Hepatocyte (in vitro differentiated cells): Measurements from ENCODE around the gene CAP2. TPM values are rescaled to one million over a fixed set of nuclear protein-coding genes. Genes with fewer than 3 reads are reported as not detected.

Experiments
- DNase-seq: peaks from one replicate; pipeline ENCODE4 v3.0.0-alpha.2; 2016; ENCODE audit warnings: low spot score
- H2AFZ ChIP-seq: fragments of 200-600 bp; sonication (generic); 2 replicates; pipeline ENCODE4 v1.6.0; 2016; ENCODE audit warnings: antibody characterized with exemption, mild to moderate bottlenecking
- H3K27ac ChIP-seq: fragments of 200-600 bp; sonication (generic); 2 replicates; pipeline ENCODE4 v1.5.1; 2016; ENCODE audit warnings: mild to moderate bottlenecking
- H3K27me3 ChIP-seq: fragments of 200-600 bp; sonication (generic); 2 replicates; pipeline ENCODE4 v1.6.1; 2016
- H3K36me3 ChIP-seq: fragments of 200-600 bp; sonication (generic); replicated peaks from 2 replicates; pipeline ENCODE4 v1.5.1; 2016; ENCODE audit warnings: low read depth; ENCODE audit not compliant: insufficient read depth
- H3K4me1 ChIP-seq: fragments of 200-600 bp; sonication (generic); 2 replicates; pipeline ENCODE4 v1.5.1; 2016; ENCODE audit warnings: mild to moderate bottlenecking, moderate library complexity; ENCODE audit not compliant: insufficient read depth
- H3K4me2 ChIP-seq: fragments of 200-600 bp; sonication (generic); 2 replicates; pipeline ENCODE4 v1.6.0; 2016
- H3K4me3 ChIP-seq: fragments of 200-600 bp; sonication (generic); 2 replicates; pipeline ENCODE4 v1.5.1; 2016; ENCODE audit warnings: mild to moderate bottlenecking
- H3K79me2 ChIP-seq: fragments of 200-600 bp; sonication (generic); 2 replicates; pipeline ENCODE4 v1.6.0; 2017; ENCODE audit warnings: mild to moderate bottlenecking
- H3K9me2 ChIP-seq: fragments of 200-600 bp; sonication (generic); replicated peaks from 2 replicates; pipeline ENCODE4 v1.6.0; 2017; ENCODE audit warnings: mild to moderate bottlenecking; ENCODE audit not compliant: insufficient read depth
- H3K9me3 ChIP-seq: fragments of 200-600 bp; sonication (generic); 2 replicates; pipeline ENCODE4 v1.5.1; 2016; ENCODE audit warnings: low read depth, mild to moderate bottlenecking
- H4K20me1 ChIP-seq: fragments of 200-600 bp; sonication (generic); 2 replicates; pipeline ENCODE4 v1.6.0; 2016; ENCODE audit warnings: mild to moderate bottlenecking; ENCODE audit not compliant: insufficient read depth, poor library complexity, severe bottlenecking
- EZH2 ChIP-seq: fragments of 200-600 bp; sonication (generic); IDR thresholded peaks from 2 replicates; pipeline ENCODE4 v1.6.1; 2016; ENCODE audit warnings: antibody characterized with exemption, mild to moderate bottlenecking, borderline replicate concordance
- EZH2phosphoT487 ChIP-seq: fragments of 200-600 bp; sonication (generic); IDR thresholded peaks from one replicate; pipeline ENCODE4 v1.6.1; 2018; ENCODE audit warnings: antibody characterized with exemption, mild to moderate bottlenecking, low read depth, moderate library complexity; ENCODE audit not compliant: unreplicated experiment, severe bottlenecking
- WGBS: methylation state at CpG from one replicate; pipeline ENCODE4 v1.1.6; 2016; ENCODE audit warnings: low lambda C conversion rate; ENCODE audit errors: missing lambda C conversion rate; 5-methylcytosine and 5-hydroxymethylcytosine counted together
- polyA plus RNA-seq: library from polyadenylated mRNA; unstranded; fragments of >200 nt; fragmentation: Nextera tagmentation; extraction: Ambion mirVana; gene quantifications from 2 replicates; pipeline ENCODE4 v1.2.1, GENCODE V29; 2016
- total RNA-seq: library from RNA; depleted of rRNA; stranded (reverse); fragments of >200 nt; gene quantifications from 2 replicates; pipeline ENCODE4 v1.2.3, GENCODE V29; 2014
- TF ChIP-seq, protein P1 (sequence below): fragments of 200-600 bp; sonication (generic); IDR thresholded peaks from 2 replicates; pipeline ENCODE4 v1.5.1; 2016; ENCODE audit warnings: antibody characterized with exemption, mild to moderate bottlenecking; ENCODE audit not compliant: poor library complexity

Gene CAP2
- total and polyA plus RNA-seq, 2 experiments from 2014 or later: 6.5 to 8.7 TPM

DNA sequence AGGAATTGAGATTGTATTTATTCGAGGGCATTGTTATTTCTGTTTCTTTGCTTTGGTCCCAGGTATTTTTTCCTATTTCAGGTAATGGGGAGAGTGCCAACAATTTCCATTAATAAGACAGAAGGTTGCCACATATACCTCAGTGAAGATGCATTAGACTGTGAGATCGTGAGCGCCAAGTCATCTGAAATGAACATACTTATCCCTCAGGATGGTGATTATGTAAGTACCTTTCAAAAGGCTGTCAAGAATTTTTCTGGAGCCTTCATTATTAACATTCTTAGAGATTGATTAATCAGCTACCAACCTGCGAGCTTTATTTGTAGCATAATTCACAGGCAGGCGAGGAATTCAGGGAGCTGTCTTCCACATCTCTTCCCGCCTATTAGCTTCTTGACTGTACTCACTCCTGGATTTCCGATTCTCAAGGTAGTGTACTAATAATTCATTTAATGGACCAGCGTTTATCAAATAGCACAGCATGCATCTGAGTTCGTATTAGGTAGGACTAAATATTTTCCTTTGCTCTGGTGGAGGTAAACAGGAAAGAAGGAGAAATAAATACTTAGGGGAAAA is 158.1 kb downstream of the CAP2 start:
- no peak overlapping the region for H3K4me2 ChIP-seq
- H3K27ac ChIP-seq: no peak overlapping the region
- H3K9me2 ChIP-seq: no peaks in the 10 kb centered on the region
- H4K20me1 ChIP-seq: no peaks in the 10 kb centered on the region
- no peaks in the 10 kb centered on the region for H3K79me2 ChIP-seq
- no peak overlapping the region for H2AFZ ChIP-seq
- H3K9me3 ChIP-seq: no peaks in the 10 kb centered on the region
- no peak overlapping the region for H3K4me3 ChIP-seq
- 96% methylated on average over 9 of the region's 9 CpGs for WGBS
- H3K4me1 ChIP-seq: no peaks in the 10 kb centered on the region
- H3K27me3 ChIP-seq: no peaks in the 10 kb centered on the region
- H3K36me3 ChIP-seq: no peaks in the 10 kb centered on the region
- DNase-seq: no peak
- TF ChIP-seq, protein P1, sequence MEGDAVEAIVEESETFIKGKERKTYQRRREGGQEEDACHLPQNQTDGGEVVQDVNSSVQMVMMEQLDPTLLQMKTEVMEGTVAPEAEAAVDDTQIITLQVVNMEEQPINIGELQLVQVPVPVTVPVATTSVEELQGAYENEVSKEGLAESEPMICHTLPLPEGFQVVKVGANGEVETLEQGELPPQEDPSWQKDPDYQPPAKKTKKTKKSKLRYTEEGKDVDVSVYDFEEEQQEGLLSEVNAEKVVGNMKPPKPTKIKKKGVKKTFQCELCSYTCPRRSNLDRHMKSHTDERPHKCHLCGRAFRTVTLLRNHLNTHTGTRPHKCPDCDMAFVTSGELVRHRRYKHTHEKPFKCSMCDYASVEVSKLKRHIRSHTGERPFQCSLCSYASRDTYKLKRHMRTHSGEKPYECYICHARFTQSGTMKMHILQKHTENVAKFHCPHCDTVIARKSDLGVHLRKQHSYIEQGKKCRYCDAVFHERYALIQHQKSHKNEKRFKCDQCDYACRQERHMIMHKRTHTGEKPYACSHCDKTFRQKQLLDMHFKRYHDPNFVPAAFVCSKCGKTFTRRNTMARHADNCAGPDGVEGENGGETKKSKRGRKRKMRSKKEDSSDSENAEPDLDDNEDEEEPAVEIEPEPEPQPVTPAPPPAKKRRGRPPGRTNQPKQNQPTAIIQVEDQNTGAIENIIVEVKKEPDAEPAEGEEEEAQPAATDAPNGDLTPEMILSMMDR: no peak
- no peak for TF ChIP-seq EZH2
- TF ChIP-seq EZH2phosphoT487: no peak

DNA sequence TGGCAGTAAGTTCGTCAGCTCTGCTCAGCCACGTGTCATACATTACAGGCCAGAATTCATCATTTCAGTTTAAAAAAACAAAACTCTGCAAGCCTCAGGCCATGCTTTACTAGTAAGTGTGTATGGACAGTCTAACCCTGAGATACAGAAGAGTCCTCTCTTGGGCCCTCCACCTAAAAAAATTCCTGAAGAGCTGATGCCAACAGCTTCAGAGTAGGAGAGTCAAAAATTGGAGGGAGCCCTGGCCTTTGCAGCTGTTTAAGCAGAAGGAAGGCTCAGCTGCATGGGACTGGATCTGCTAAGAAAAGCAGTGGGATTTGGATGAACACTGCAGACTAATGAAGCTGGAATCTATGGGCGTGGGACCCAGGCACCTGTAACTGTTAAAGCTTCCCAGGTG is 159.5 kb downstream of the CAP2 start:
- Histone ChIP-seq H3K9me2 (no peaks in the 10 kb centered on the region), H3K36me3 (no peaks in the 10 kb centered on the region), H3K4me3 (no peak overlapping the region), H3K9me3 (no peaks in the 10 kb centered on the region), H3K4me1 (no peaks in the 10 kb centered on the region), H3K79me2 (no peaks in the 10 kb centered on the region), H4K20me1 (no peaks in the 10 kb centered on the region), H3K27ac (no peak overlapping the region), H3K4me2 (no peak overlapping the region), H2AFZ (no peak overlapping the region), H3K27me3 (no peaks in the 10 kb centered on the region)
- TF ChIP-seq EZH2: no peak
- TF ChIP-seq EZH2phosphoT487: no peak
- TF ChIP-seq, protein P1: no peak
- DNase-seq: no peak
- WGBS: 93% methylated on average over 3 of the region's 3 CpGs

DNA sequence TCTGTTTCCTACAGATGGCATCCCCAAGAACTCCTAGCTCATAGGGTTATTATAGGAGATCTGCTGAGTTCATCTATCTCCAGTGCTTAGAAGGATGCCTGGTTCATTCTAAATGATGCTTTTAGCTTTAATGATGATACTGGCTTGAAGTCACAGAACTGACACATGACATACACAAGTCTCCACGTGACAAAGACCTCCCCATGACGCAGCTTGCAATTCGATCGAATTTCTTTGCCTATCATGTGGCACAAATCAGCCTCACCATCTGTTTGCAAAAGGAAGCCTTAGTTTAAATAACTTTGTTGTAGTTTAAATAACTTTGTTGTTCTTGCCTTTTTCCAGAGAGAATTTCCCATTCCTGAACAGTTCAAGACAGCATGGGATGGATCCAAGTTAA is 162.6 kb downstream of the CAP2 start:
- no peak overlapping the region for H3K27ac ChIP-seq
- H3K36me3 ChIP-seq: no peaks in the 10 kb centered on the region
- H3K9me3 ChIP-seq: no peaks in the 10 kb centered on the region
- 94% methylated on average over 4 of the region's 4 CpGs for WGBS
- H3K4me1 ChIP-seq: no peaks in the 10 kb centered on the region
- H3K27me3 ChIP-seq: no peaks in the 10 kb centered on the region
- no peak overlapping the region for H3K4me3 ChIP-seq
- TF ChIP-seq EZH2: no peak
- no peak for TF ChIP-seq EZH2phosphoT487
- TF ChIP-seq, protein P1: no peak
- no peaks in the 10 kb centered on the region for H3K9me2 ChIP-seq
- H4K20me1 ChIP-seq: no peaks in the 10 kb centered on the region
- H3K4me2 ChIP-seq: no peak overlapping the region
- H2AFZ ChIP-seq: no peak overlapping the region
- H3K79me2 ChIP-seq: no peaks in the 10 kb centered on the region
- no peak for DNase-seq

DNA sequence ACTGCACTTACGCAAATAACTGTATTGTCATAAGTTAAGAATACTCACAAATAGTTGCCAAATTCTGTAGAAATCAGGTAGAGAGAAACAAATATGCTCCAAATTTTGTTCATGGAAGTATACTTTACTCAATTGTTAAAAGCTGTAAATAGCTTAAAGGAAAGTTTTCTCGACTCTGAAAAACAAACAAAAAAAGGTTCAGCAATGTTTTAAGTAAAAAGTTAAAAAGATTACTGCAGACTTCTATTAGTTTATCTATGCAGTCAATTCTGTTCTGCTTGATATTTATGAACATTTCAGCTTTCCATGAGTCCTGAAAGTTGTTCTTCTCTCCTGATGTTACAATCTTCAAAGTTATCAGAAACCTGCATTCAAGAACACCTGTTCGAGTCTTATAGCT is 169.2 kb downstream of the CAP2 start:
- WGBS: 96% methylated on average over 3 of the region's 3 CpGs

More for the DNA sequence above, 169.2 kb downstream of the CAP2 start:
- Histone ChIP-seq H3K9me3 (no peaks in the 10 kb centered on the region), H2AFZ (no peak overlapping the region), H4K20me1 (no peaks in the 10 kb centered on the region), H3K36me3 (no peaks in the 10 kb centered on the region), H3K79me2 (no peaks in the 10 kb centered on the region), H3K4me3 (no peak overlapping the region), H3K27me3 (no peaks in the 10 kb centered on the region), H3K27ac (no peak overlapping the region), H3K4me1 (no peaks in the 10 kb centered on the region), H3K9me2 (no peaks in the 10 kb centered on the region), H3K4me2 (no peak overlapping the region)
- DNase-seq: no peak
- TF ChIP-seq EZH2phosphoT487: no peak
- TF ChIP-seq, protein P1: no peak
- no peak for TF ChIP-seq EZH2
